Panc1 (cell line): Measurements from ENCODE around the gene ST8SIA6. TPM values are rescaled to one million over a fixed set of nuclear protein-coding genes. Genes with fewer than 3 reads are reported as not detected.

Source experiments
- ATAC-seq: fragments of 200-7000 bp; cut with Tn5 transposase; 2 replicates; pipeline ENCODE4 v1.9.1; 2020; ENCODE audit warnings: mild to moderate bottlenecking, moderate library complexity
- BruUV-seq: library from RNA; stranded (reverse); fragments of 400-500 nt; replicated peaks from 2 replicates; lab custom pipeline; 2021; lab: Mats Ljungman, UMichigan
- CTCF ChIA-PET: fragments of 300-600 bp; sonication (Branson Sonifier 250); formaldehyde crosslinking; loops from one replicate; lab custom pipeline; 2022; ENCODE audit warnings: antibody characterized with exemption; lab: Charles Lee
- POLR2A ChIA-PET: fragments of 300-600 bp; sonication (Branson Sonifier 250); formaldehyde crosslinking; loops from one replicate; lab custom pipeline; 2022; ENCODE audit warnings: antibody characterized with exemption; lab: Charles Lee
- DNase-seq: peaks from one replicate; pipeline ENCODE4 v3.0.0-alpha.2; 2010; ENCODE audit warnings: low read depth, low spot score
- H3K27ac ChIP-seq: 2 replicates; pipeline ENCODE4 v1.5.1; 2011; ENCODE audit warnings: mild to moderate bottlenecking, low read length, inconsistent platforms
- H3K27me3 ChIP-seq: fragments of 200-500 bp; sonication (Bioruptor generic); 2 replicates; pipeline ENCODE4 v1.6.0; 2014; ENCODE audit warnings: low read length, inconsistent platforms; ENCODE audit not compliant: control insufficient read depth, insufficient read depth
- H3K36me3 ChIP-seq: fragments of 200-500 bp; sonication (Bioruptor generic); 2 replicates; pipeline ENCODE4 v1.5.1; 2014; ENCODE audit warnings: inconsistent platforms, mild to moderate bottlenecking, low read length, moderate library complexity; ENCODE audit not compliant: control insufficient read depth, insufficient read depth
- H3K4me1 ChIP-seq: 2 replicates; pipeline ENCODE4 v1.5.1; 2011; ENCODE audit warnings: inconsistent platforms, mild to moderate bottlenecking, low read length, moderate library complexity; ENCODE audit not compliant: control insufficient read depth, insufficient read depth
- H3K4me3 ChIP-seq, 2 experiments: 2 replicates each; pipeline ENCODE4 v1.5.1; 2011 to 2012; ENCODE audit warnings: low read depth in 2 of 2, low read length in 2 of 2, mild to moderate bottlenecking in 2 of 2, inconsistent platforms in 1 of 2, moderate library complexity in 1 of 2
- H3K9me3 ChIP-seq: fragments of 200-500 bp; sonication (Bioruptor generic); 2 replicates; pipeline ENCODE4 v1.5.1; 2014; ENCODE audit warnings: low read depth, mild to moderate bottlenecking, inconsistent platforms, low read length, moderate library complexity; ENCODE audit not compliant: control insufficient read depth, insufficient read depth
- POLR2AphosphoS5 ChIP-seq: IDR thresholded peaks from 2 replicates; pipeline ENCODE4 v1.6.1; 2012; ENCODE audit warnings: mild to moderate bottlenecking, low read depth, low read length, moderate library complexity
- REST ChIP-seq, 2 experiments: IDR thresholded peaks; 2 replicates each; pipeline ENCODE4 v1.6.1; 2011 to 2012; ENCODE audit warnings: low read depth in 2 of 2, control low read depth in 1 of 2, low read length in 1 of 2, mild to moderate bottlenecking in 1 of 2, moderate library complexity in 1 of 2; ENCODE audit not compliant: insufficient read depth in 1 of 2
- SIN3A ChIP-seq: IDR thresholded peaks from 2 replicates; pipeline ENCODE4 v1.6.1; 2012; ENCODE audit warnings: low read depth, mild to moderate bottlenecking, low read length, moderate library complexity, borderline replicate concordance; ENCODE audit not compliant: insufficient read depth
- TCF7L2 ChIP-seq: IDR thresholded peaks from 2 replicates; pipeline ENCODE4 v1.6.1; 2011; ENCODE audit warnings: mild to moderate bottlenecking, low read depth, low read length, inconsistent platforms
- in situ Hi-C: cut with HindIII; loops from 2 replicates; pipeline ENCODE4 v1.10.0; 2016; ENCODE audit warnings: low sequenced_read_pairs, low pct_unique_long_range_greater_than_20kb
- intact Hi-C: fragments of 100-400 bp; cut with micrococcal nuclease; formaldehyde crosslinking; loops from one replicate; pipeline ENCODE4 v1.10.0; 2022; ENCODE audit not compliant: unreplicated experiment
- total RNA-seq: library from RNA; stranded (reverse); gene quantifications from one replicate; pipeline ENCODE4 v1.2.1, GENCODE V29; 2021; ENCODE audit not compliant: unreplicated experiment
- TF ChIP-seq, protein P1 (sequence below): fragments of 450-650 bp; IDR thresholded peaks from 2 replicates; pipeline ENCODE4 v1.5.1; 2017; ENCODE audit warnings: mild to moderate bottlenecking

The ST8SIA6 gene
- total RNA-seq, 1 experiment from 2014 or later: 0.82 TPM

DNA sequence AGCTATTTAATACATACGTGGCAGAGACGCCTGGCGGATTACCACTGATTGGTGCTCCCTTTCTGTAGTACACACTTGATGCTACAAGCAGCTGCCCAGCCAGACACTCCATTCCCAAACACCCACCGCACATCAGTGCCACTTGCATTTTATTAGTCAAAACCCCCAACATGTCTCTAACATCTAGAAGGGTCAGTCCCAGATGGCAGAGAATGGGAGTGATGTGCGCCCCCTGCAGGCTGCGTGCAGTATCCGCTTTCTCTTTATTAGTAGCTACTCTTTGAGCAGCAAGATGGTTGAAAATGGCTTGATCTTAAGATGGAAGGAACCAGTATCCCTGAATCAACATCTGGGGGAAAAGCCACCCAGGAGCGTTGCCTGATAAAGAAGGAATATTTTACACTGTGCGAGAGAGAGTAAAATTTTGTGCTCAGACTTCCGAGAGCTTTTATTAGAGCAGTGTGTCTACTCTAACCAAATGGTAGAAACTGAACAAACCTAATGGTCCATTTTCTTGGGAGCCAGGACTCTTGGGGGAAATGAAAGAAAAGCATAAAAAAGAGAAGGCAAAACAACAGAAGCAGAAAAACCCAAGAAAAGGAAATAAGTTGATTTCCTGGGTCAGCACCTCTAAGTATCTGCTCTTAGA lies 78.3 kb downstream of the ST8SIA6 start:
- CTCF ChIA-PET: interaction anchor here (1.3 kb wide), 1 partner anchor 12 kb away, joined by 3 read pairs; no protein-coding TSS in a partner anchor
- TF ChIP-seq, protein P1, sequence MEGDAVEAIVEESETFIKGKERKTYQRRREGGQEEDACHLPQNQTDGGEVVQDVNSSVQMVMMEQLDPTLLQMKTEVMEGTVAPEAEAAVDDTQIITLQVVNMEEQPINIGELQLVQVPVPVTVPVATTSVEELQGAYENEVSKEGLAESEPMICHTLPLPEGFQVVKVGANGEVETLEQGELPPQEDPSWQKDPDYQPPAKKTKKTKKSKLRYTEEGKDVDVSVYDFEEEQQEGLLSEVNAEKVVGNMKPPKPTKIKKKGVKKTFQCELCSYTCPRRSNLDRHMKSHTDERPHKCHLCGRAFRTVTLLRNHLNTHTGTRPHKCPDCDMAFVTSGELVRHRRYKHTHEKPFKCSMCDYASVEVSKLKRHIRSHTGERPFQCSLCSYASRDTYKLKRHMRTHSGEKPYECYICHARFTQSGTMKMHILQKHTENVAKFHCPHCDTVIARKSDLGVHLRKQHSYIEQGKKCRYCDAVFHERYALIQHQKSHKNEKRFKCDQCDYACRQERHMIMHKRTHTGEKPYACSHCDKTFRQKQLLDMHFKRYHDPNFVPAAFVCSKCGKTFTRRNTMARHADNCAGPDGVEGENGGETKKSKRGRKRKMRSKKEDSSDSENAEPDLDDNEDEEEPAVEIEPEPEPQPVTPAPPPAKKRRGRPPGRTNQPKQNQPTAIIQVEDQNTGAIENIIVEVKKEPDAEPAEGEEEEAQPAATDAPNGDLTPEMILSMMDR: peak; percentile 71
- TF ChIP-seq REST (IDR thresholded peaks at IDR 0.05; ENCODE audit: insufficient read depth in 1 of 2, low read depth in 2 of 2, low read length in 1 of 2) (no peak), POLR2AphosphoS5 (no peak), SIN3A (no peak), TCF7L2 (no peak)
- Histone ChIP-seq H3K27ac (no peak overlapping the region), H3K9me3 (no peaks in the 10 kb centered on the region), H3K27me3 (no peaks in the 10 kb centered on the region), H3K36me3 (no peaks in the 10 kb centered on the region), H3K4me3 (no peak overlapping the region), H3K4me1 (0 out of 2 replicates have a peak, but pooled peaks cover 3% of the 10 kb centered on the region)
- intact Hi-C loops (no loop called here), in situ Hi-C loops (no loop called here)
- DNase-seq (no peak), ATAC-seq (no peak)
- no TSS peak for BruUV-seq
- POLR2A ChIA-PET: no interaction called here

- in situ Hi-C loops (no loop called here), intact Hi-C loops (no loop called here)
- no peaks in the 10 kb centered on the region for H3K9me3 ChIP-seq
- no peak overlapping the region for H3K4me3 ChIP-seq
- H3K27me3 ChIP-seq: no peaks in the 10 kb centered on the region
- H3K4me1 ChIP-seq: 0 out of 2 replicates have a peak, but pooled peaks cover 3% of the 10 kb centered on the region
- TF ChIP-seq REST (IDR thresholded peaks at IDR 0.05; ENCODE audit: insufficient read depth in 1 of 2, low read depth in 2 of 2, low read length in 1 of 2): no peak
- TF ChIP-seq, protein P1: no peak
- no peak for TF ChIP-seq POLR2AphosphoS5
- no peak for TF ChIP-seq SIN3A
- TF ChIP-seq TCF7L2: no peak
- CTCF ChIA-PET: no interaction called here
- ATAC-seq (no peak), DNase-seq (no peak)
- POLR2A ChIA-PET: no interaction called here
- BruUV-seq: no TSS peak
- no peaks in the 10 kb centered on the region for H3K36me3 ChIP-seq
- H3K27ac ChIP-seq: no peak overlapping the region
These were observed 85.6 kb downstream of the ST8SIA6 start for GRCh38 chr10:17368708-17369272.
